ENCODE results near the gene ARHGAP30. TPM values are rescaled to one million over a fixed set of nuclear protein-coding genes. Genes with fewer than 3 reads are reported as not detected.

ARHGAP30 gene
- total RNA-seq, 1 donor from 2014 or later: 63.7 TPM

DNA sequence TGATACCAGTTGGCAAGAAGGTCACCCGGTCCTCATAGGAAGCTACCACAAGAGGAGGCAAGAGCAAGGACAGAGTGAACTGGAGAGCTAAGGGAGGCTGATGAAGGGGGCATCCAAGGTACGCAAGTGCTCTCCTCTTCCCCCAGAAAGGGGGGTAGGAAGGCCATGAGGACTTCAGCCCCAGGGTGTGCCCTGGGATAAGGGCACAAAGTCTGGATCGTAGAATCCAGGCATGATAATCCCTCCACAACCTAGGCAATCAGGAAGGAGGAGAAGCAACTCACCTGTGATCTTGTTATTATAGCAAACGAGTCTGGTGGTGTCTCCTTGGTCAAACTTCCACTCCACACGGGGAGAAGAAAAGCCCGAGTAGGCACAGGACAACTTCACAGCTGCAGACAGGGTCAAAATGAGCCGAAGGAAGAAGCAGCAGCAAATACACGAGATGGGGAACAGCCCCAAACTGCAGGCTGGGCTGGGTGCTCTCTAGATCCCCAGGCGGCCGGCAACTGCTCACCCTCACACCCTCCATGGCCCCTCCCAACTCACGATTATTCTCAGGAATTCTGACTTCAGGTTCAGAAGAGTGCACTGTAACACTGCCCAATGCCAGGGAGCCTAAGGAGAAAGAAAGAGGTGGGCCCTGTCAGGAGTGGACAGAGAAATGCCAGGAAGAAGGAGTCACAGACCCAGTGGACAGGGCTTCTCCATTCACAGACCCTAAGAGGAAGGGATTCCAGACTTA is 68.8 kb downstream of the ARHGAP30 start:
- DNase-seq (no peak), ATAC-seq (peak; percentile 31 to 54)
- Histone ChIP-seq H3K27ac (peak overlapping the region; percentile 11), H3K4me3 (no peak overlapping the region), H3K36me3 (peaks cover 51% of the 10 kb centered on the region), H3K27me3 (ENCODE audit: low read depth) (no peaks in the 10 kb centered on the region), H3K4me1 (peaks cover 51% of the 10 kb centered on the region), H3K9me3 (no peaks in the 10 kb centered on the region)
- intact Hi-C loops (cut with DNase I): no loop called here
- TF ChIP-seq CTCF (IDR thresholded peaks at IDR 0.05): no peak

- no peak for DNase-seq
- Histone ChIP-seq H3K4me3 (no peak overlapping the region), H3K27me3 (ENCODE audit: low read depth) (no peaks in the 10 kb centered on the region), H3K27ac (no peak overlapping the region), H3K9me3 (no peaks in the 10 kb centered on the region), H3K4me1 (peaks cover 36% of the 10 kb centered on the region), H3K36me3 (peaks cover 51% of the 10 kb centered on the region)
- no peak for TF ChIP-seq CTCF (IDR thresholded peaks at IDR 0.05)
- intact Hi-C loops (cut with DNase I): no loop called here
- no peak for ATAC-seq
Measured at GRCh38 chr1:160999376-160999775, 70.3 kb downstream of the ARHGAP30 start.

- TF ChIP-seq CTCF (IDR thresholded peaks at IDR 0.05): peak; percentile 72
- intact Hi-C loops (cut with DNase I): no loop called here
- H3K27me3 ChIP-seq (ENCODE audit: low read depth): no peaks in the 10 kb centered on the region
- peaks cover 51% of the 10 kb centered on the region for H3K36me3 ChIP-seq
- peak; percentile 89 to 91 for ATAC-seq
- H3K9me3 ChIP-seq: no peaks in the 10 kb centered on the region
- H3K4me3 ChIP-seq: no peak overlapping the region
- H3K4me1 ChIP-seq: peaks cover 31% of the 10 kb centered on the region
- DNase-seq: peak; percentile 75
- H3K27ac ChIP-seq: peak overlapping the region; percentile 73
Measured at GRCh38 chr1:160997323-160998038, 72.2 kb downstream of the ARHGAP30 start.

Other genes with a start within 250 kb of the ARHGAP30 start
- gene CD244, start 207.0 kb downstream of the ARHGAP30 start, total RNA-seq: 4.5 TPM
- gene ITLN1, start 184.7 kb downstream of the ARHGAP30 start, total RNA-seq: 2.7 TPM
- gene ITLN2, start 115.1 kb downstream of the ARHGAP30 start, total RNA-seq: 30.7 TPM
- 162 TPM for gene F11R, start 48.7 kb downstream of the ARHGAP30 start, total RNA-seq
- 63.2 TPM for gene TSTD1, start 30.9 kb downstream of the ARHGAP30 start, total RNA-seq
- 81.8 TPM for gene USF1, start 23.9 kb downstream of the ARHGAP30 start, total RNA-seq
- gene NECTIN4, start 19.7 kb upstream of the ARHGAP30 start, total RNA-seq: 6.2 TPM
- gene KLHDC9, start 28.5 kb upstream of the ARHGAP30 start, total RNA-seq: 7.2 TPM
- 46.2 TPM for gene PFDN2, start 48.1 kb upstream of the ARHGAP30 start, total RNA-seq
- gene NIT1, start 48.2 kb upstream of the ARHGAP30 start, total RNA-seq: 43.6 TPM
- 38.3 TPM for gene DEDD, start 62.8 kb upstream of the ARHGAP30 start, total RNA-seq
- gene UFC1, start 84.1 kb upstream of the ARHGAP30 start, total RNA-seq: 92.2 TPM
- gene USP21, start 89.6 kb upstream of the ARHGAP30 start, total RNA-seq: 32.2 TPM
- gene PPOX, start 96.5 kb upstream of the ARHGAP30 start, total RNA-seq: 24.1 TPM
- 29.6 TPM for gene B4GALT3, start 107.6 kb upstream of the ARHGAP30 start, total RNA-seq
- 1.4 TPM for gene ADAMTS4, start 129.2 kb upstream of the ARHGAP30 start, total RNA-seq
- 66.3 TPM for gene NDUFS2, start 132.5 kb upstream of the ARHGAP30 start, total RNA-seq
- gene FCER1G, start 145.4 kb upstream of the ARHGAP30 start, total RNA-seq: 283 TPM
- not detected for gene APOA2, start 153.7 kb upstream of the ARHGAP30 start, total RNA-seq
- 11.6 TPM for gene TOMM40L, start 156.2 kb upstream of the ARHGAP30 start, total RNA-seq
- not detected for gene NR1I3, start 168.3 kb upstream of the ARHGAP30 start, total RNA-seq
- 8.9 TPM for gene PCP4L1, start 188.9 kb upstream of the ARHGAP30 start, total RNA-seq
- gene MPZ, start 240.1 kb upstream of the ARHGAP30 start, total RNA-seq: 4.0 TPM
- gene SDHC, start 244.5 kb upstream of the ARHGAP30 start, total RNA-seq: 167 TPM

Measured in lower lobe of right lung (tissue), 2 donors.